Activated CD8-positive, alpha-beta memory T cell treated with anti-CD3 and anti-CD28 coated beads for 4 hours (primary cell): ENCODE data around the gene JPT2.

Experiments
- DNase-seq, 2 donors: peaks; one replicate each; pipeline ENCODE4 v3.0.0-alpha.2; 2020; ENCODE audit warnings: low read depth in 2 of 2

JPT2 gene

GRCh38 chr16:1677942-1678499, at the start of gene JPT2:
Gene JPT2, plus strand, starts transcription at chr16:1678279. Its CDS starts 34 bp downstream, at chr16:1678313.
- DNase-seq: peak; percentile 89 to 90

GRCh38 chr16:1630450-1631213, 47.4 kb upstream of the JPT2 start:
- no peak for DNase-seq

GRCh38 chr16:1631230-1631629, 46.8 kb upstream of the JPT2 start:
- DNase-seq: no peak

- DNase-seq: no peak
These were observed 46.0 kb upstream of the JPT2 start for GRCh38 chr16:1631931-1632637.

- DNase-seq: no peak
These were observed 45.5 kb upstream of the JPT2 start for GRCh38 chr16:1632638-1632970.

GRCh38 chr16:1633310-1633709, 44.8 kb upstream of the JPT2 start:
- no peak for DNase-seq

- no peak for DNase-seq
These were observed 43.5 kb upstream of the JPT2 start for GRCh38 chr16:1634541-1634940.

GRCh38 chr16:1635070-1635469, 43.0 kb upstream of the JPT2 start:
- DNase-seq: no peak

GRCh38 chr16:1637526-1637925, 40.6 kb upstream of the JPT2 start:
- no peak for DNase-seq

- DNase-seq: no peak
These were observed 39.3 kb upstream of the JPT2 start for GRCh38 chr16:1638757-1639156.

GRCh38 chr16:1639282-1639681, 38.8 kb upstream of the JPT2 start:
- DNase-seq: no peak

- no peak for DNase-seq
These were observed 38.2 kb upstream of the JPT2 start for GRCh38 chr16:1639860-1640259.

- DNase-seq: no peak
These were observed 37.7 kb upstream of the JPT2 start for GRCh38 chr16:1640261-1640941.

- DNase-seq: no peak
These were observed 36.8 kb upstream of the JPT2 start for GRCh38 chr16:1641261-1641660.

- DNase-seq: no peak
These were observed 35.9 kb upstream of the JPT2 start for GRCh38 chr16:1642148-1642547.

- DNase-seq: no peak
These were observed 35.3 kb upstream of the JPT2 start for GRCh38 chr16:1642753-1643152.

- no peak for DNase-seq
These were observed 34.6 kb upstream of the JPT2 start for GRCh38 chr16:1643521-1643920.

GRCh38 chr16:1645914-1646525, 32.1 kb upstream of the JPT2 start:
- peak; percentile 21 to 29 for DNase-seq

GRCh38 chr16:1647856-1648255, 30.2 kb upstream of the JPT2 start:
- no peak for DNase-seq

- no peak for DNase-seq
These were observed 27.9 kb upstream of the JPT2 start for GRCh38 chr16:1650131-1650530.

- no peak for DNase-seq
These were observed 26.7 kb upstream of the JPT2 start for GRCh38 chr16:1651094-1651973.
